HG03432 (cell line): ENCODE data around the gene PTPRF.

Experiments
- ATAC-seq: cut with Tn5 transposase; IDR thresholded peaks from one replicate; pipeline ENCODE4 v1.9.1; 2021; ENCODE audit warnings: mild to moderate bottlenecking, moderate library complexity; ENCODE audit not compliant: unreplicated experiment

PTPRF gene

DNA sequence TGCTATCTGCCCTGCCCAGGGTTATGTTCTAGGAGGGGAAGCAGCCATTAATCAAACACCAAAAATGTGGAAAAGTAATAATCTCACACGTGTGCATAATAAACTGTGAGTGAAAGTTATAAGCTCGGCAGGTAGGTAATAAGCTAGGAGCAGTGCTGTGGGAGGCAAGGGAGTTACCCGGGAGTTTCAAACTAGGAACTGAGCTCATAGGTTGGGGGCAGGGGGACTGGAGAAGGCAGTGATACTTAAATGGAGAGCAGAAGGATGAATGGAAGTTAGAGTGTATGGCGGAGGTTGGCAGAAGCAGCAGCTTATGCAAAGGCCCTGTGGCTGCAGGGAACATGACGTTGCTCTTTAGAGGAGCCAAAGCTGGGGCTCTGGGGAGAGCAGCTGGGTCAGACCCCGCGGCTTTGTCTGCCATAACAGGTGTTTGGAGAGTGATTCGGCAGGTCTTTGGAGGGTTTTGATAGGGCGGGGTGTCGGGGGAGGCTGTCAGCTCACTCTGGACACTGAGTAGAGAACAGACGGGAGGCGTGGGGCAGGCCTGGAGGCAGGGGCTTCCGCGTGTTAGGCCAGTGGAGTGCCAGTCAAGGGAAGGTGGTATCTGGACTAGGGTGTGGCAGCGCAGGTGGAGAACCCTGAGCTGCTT, 20.0 kb downstream of the PTPRF start:
- ATAC-seq = no peak

- no peak for ATAC-seq
Measured at GRCh38 chr1:43551396-43551888, 20.8 kb downstream of the PTPRF start.

GRCh38 chr1:43552059-43552742, 21.5 kb downstream of the PTPRF start:
- no peak for ATAC-seq

GRCh38 chr1:43552813-43553212, 22.1 kb downstream of the PTPRF start:
- ATAC-seq = no peak

DNA sequence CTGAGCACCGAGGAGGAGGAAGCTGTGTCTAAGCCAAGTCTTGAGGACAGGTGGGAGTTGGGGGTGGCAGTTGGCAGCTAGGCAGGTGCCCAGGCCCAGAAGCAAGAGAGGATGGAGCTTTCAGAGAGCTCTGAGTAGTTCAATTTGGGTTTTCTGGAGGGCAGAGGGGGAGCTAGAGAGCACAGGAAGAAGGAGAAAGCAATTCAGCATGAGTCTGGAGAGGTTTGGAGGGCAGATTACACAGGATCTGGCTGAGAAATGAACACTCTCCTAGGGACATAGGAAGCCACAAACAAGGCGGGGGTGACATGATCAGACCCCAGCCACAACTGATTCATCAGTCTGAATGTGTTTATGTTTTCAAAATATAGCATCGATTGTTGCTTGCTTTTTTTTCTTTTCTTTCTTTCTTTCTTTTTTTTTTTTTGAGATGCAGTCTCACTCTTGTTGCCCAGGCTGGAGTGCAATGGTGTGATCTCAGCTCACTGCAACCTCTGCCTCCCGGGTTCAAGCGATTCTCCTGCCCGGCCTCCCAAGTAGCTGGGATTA, 23.8 kb downstream of the PTPRF start:
- no peak for ATAC-seq

- ATAC-seq = no peak
Measured at GRCh38 chr1:43556782-43557181, 26.1 kb downstream of the PTPRF start.

GRCh38 chr1:43557744-43558245, 27.1 kb downstream of the PTPRF start:
- ATAC-seq = no peak

DNA sequence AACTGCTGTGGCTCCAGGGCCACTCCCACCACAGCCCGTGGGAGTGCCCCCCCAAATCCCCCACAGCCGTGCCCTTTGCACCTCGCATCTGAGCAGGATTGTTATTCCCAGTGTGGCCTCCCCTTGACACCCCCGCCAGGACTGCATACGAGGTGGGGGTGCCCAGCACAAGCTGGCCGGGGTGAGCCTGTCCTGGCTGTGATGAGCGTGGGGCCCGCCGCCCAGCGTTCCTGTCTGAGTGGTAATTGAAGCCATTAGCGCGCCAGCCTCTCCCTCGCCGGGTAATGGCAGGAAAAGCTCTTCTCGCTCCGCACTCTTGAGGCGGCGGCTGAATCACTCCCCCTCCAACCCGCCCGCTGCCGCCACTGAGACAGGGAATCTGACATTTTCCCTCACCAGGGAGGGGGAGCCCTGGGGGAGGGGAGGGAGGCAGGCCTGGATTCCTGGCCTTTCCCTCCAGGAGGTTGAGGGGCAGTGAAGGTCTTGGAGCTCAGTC, 27.7 kb downstream of the PTPRF start:
- no peak for ATAC-seq

DNA sequence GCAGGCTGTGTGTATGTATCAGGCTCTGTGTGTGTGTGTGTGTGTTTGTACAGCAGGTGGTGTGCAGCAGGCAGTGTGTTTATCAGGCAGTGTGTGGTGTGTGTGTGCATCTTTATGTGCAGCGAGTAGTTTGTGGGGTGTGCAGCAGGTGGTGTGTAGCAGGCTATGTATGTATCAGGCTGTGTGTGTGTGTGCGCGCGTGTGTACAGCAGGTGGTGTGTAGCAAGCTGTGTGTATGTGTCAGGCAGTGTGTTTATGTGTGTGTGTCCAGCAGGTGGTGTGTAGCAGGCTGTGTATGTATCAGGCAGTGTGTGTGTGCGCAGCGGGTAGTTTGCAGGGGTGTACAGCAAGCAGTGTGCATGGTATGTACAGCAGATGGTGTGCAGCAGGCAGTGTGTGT, 29.0 kb downstream of the PTPRF start:
- ATAC-seq = no peak

- no peak for ATAC-seq
Measured at GRCh38 chr1:43560286-43560685, 29.6 kb downstream of the PTPRF start.

DNA sequence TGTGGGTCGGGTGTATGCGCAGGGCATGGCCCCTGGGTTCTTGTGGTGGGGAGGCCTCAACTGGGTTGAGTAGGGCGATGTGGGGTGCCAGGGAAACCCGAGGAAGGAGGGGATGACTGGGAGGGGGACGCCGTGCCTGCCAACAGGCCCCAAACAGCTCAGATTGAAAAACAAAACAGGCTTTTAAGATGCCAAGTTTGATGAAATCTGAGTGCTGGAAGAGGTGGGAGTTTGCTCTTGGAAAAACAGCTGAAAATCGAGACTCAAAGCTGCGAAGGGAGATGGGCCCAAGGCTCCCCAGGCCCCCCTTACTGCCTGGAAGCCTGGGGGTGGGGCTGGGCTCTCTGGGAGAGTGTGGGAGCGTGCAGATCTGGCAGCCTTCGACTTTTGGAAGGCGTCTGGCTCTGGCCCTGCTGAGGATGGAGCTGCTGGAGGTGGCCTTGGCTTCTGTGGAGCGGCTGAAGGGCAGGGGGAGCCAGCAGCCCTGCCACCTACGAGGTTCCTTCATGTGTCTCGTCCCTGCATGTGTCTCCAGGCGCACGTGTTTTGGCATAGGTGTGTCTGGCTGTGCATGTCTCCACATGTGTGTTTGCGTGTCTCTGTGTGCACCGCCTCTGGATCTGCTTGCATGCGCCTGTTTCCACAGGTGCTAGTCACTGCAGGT, 33.3 kb downstream of the PTPRF start:
- ATAC-seq = no peak

GRCh38 chr1:43564551-43565348, 34.1 kb downstream of the PTPRF start:
- no peak for ATAC-seq

DNA sequence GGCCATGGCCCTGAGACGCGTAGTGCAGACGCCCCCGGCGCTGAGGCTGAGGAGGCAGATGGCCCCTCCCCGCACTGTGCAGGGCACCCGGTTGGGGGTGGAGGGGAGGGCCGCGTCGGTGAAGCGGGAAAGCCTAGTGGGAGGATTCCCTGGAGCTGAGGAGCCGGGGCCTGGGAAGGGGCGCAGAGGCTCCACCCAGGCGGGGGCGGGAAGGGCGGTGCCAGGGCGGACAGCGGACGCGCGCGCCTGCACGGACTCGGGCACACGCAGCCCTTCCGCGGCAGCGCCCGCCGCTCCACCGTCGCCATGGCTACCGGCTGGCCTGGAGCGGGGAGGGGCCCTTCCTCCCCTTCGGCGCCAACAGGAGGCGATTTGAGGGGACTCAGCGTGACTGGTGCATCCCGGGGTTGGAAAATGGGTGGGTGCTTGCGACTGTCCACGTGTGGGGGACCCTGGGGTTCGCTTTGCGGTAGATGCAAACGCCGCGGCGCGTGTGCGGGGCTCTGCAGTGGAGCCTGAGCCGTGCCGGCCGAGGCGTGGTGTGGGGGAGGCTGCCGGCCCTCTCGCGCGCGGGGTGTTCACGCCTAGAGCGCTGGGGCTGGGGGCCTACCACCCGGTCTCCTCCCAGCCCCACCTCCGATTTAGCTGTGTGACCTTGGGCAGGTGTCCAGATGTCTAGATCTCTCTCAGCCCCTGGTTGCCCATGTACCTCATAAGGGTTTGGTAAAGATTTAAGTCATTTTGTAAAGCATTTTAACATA, 35.1 kb downstream of the PTPRF start:
- no peak for ATAC-seq

DNA sequence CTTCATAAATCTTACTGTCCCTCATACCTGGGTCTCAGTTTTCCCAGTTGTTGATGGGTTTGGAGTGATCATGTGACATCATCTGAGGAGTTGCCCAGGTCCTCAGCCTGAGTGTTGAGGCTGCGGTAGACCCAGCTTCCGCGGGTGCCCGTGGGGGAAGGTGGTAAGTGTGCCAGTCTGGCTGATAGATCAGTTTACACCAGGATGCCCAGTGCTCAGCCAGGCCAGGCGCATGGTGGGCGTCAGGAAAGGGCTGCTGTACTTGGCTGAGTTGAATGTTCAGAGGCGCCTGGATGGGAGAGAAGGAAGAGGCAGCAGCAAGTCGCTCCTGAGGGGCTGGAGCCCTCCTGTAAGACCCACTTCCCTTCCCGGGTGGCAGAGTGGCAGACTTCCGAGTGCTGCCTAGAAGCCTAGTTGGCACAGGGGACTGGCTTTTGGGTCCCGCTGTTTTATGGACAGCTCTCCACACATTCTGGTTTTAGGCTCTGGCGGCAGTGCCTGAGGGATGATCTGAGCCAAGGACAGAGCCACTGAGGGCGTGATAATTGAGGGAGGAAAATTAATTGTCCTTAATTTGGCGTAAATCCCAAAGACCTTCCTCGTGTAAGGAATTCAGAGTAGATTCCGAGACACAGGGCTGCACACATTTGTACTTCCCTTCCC, 35.8 kb downstream of the PTPRF start:
- no peak for ATAC-seq

DNA sequence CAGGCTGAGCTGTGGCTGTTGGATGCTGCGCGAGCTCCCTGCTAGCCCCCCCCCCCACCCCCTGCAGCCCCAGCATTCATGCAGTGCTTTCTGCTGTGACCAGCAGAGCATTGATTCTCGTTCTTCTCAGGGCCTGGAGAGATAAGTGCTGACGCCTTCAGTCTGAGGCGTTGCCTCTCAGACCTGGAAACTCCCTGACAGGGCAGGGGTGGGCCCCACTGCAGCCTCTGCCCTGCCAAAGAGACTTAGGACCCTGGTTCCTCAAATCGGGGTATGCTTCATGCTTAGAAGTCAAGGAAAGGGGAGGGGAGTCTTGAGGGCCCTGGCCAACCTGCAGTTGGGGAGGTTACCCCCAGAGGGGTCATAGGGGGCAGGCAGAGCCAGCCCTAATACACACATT, 38.5 kb downstream of the PTPRF start:
- peak; percentile 42 for ATAC-seq

GRCh38 chr1:43570277-43570676, 39.6 kb downstream of the PTPRF start:
- ATAC-seq = no peak

DNA sequence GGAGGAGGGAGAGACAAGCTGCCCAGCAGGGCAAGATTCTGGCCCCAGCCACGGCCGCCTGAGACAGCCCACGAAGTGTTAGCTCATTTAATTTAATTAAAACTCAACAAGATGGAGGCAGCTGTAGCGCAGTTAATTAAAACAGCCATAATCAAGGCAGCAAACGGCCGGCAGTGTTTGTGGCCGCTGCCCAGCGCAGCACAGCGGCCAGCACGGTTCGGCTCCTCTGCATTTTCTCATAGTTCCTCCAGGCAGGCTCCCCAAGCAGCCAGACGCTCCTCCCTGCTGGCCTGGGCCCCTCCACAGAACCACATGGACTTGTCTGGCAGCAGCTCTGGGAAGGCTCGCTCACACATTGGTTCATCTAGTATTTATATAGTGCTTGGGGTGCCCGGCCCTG, 40.0 kb downstream of the PTPRF start:
- no peak for ATAC-seq

DNA sequence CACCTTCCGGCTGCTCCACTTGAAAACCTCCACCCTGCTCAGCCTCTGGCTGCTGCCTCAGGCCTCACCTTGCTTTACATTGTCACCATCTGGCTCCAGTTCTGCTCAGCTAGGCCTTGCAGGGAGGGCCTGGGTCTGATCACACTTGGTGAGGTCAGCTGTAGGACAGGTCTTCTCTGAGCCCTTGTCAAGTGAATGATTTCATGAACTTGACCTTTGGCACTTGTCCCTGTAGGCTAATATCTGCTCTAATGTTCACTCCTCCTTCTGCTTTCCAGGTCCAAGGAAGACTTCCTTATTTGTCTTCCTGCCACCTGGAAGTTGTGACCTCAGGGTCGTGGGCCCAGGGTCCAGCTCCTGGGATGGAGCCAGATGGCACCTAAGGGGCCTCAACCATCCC, 41.4 kb downstream of the PTPRF start:
- no peak for ATAC-seq

DNA sequence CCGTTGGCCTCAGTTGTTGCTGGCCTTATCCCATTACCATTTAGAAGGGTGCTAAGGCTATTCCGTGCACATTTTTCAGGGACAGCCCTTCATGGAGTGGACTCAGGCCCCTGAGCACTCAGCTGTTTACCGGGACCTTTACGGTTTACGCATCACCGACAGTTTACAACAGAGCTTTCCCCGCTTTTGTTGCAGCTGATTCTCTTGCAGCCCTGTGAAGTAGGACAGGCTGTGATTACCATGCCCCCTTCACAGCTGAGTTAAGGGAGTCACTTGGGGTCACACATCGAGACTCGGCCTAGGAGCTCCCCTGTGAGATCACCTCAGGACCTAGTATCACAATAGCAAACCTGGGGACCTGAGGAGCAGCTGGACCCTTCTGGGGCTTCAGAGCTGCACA, 41.9 kb downstream of the PTPRF start:
- no peak for ATAC-seq
